Smooth muscle cell (in vitro differentiated cells): ENCODE data around the gene WAS. TPM values are rescaled to one million over a fixed set of nuclear protein-coding genes. Genes with fewer than 3 reads are reported as not detected.

Source experiments
- DNase-seq: peaks from one replicate; lab custom pipeline; 2025; ENCODE audit not compliant: unreplicated experiment; lab: John Stamatoyannopoulos, UW
- H2AFZ ChIP-seq: fragments of 200-600 bp; sonication (generic); 2 replicates; pipeline ENCODE4 v1.6.0; 2016; ENCODE audit warnings: antibody characterized with exemption, low read depth, mild to moderate bottlenecking
- H3F3A ChIP-seq: fragments of 200-600 bp; sonication (generic); 2 replicates; pipeline ENCODE4 v1.6.0; 2017; ENCODE audit warnings: antibody characterized with exemption, low read depth
- H3K27ac ChIP-seq: fragments of 200-600 bp; sonication (generic); 2 replicates; pipeline ENCODE4 v1.5.1; 2016; ENCODE audit warnings: low read depth, mild to moderate bottlenecking
- H3K27me3 ChIP-seq: fragments of 200-600 bp; sonication (generic); 2 replicates; pipeline ENCODE4 v1.6.1; 2016; ENCODE audit warnings: low read depth, mild to moderate bottlenecking
- H3K36me3 ChIP-seq: fragments of 200-600 bp; sonication (generic); 2 replicates; pipeline ENCODE4 v1.5.1; 2016; ENCODE audit warnings: low read depth
- H3K4me1 ChIP-seq: fragments of 200-600 bp; sonication (generic); 2 replicates; pipeline ENCODE4 v1.5.1; 2016; ENCODE audit warnings: low read depth
- H3K4me2 ChIP-seq: fragments of 200-600 bp; sonication (generic); 2 replicates; pipeline ENCODE4 v1.6.0; 2016; ENCODE audit warnings: mild to moderate bottlenecking
- H3K4me3 ChIP-seq: fragments of 200-600 bp; sonication (generic); 2 replicates; pipeline ENCODE4 v1.5.1; 2016; ENCODE audit warnings: mild to moderate bottlenecking
- H3K79me2 ChIP-seq: fragments of 200-600 bp; sonication (generic); 2 replicates; pipeline ENCODE4 v1.6.0; 2016; ENCODE audit warnings: low read depth, mild to moderate bottlenecking
- H3K9ac ChIP-seq: fragments of 200-600 bp; sonication (generic); 2 replicates; pipeline ENCODE4 v1.6.0; 2016; ENCODE audit warnings: low read depth
- H3K9me3 ChIP-seq: fragments of 200-600 bp; sonication (generic); replicated peaks from 2 replicates; pipeline ENCODE4 v1.5.1; 2016; ENCODE audit warnings: low read depth
- H4K20me1 ChIP-seq: fragments of 200-600 bp; sonication (generic); 2 replicates; pipeline ENCODE4 v1.6.0; 2016; ENCODE audit warnings: low read depth
- WGBS: methylation state at CpG from one replicate; pipeline ENCODE4 v1.1.7; 2016; ENCODE audit warnings: low lambda C conversion rate; 5-methylcytosine and 5-hydroxymethylcytosine counted together
- polyA plus RNA-seq: library from polyadenylated mRNA; unstranded; fragments of >200 nt; fragmentation: Nextera tagmentation; extraction: Ambion mirVana; gene quantifications from 2 replicates; pipeline ENCODE4 v1.2.1, GENCODE V29; 2016
- total RNA-seq: library from RNA; depleted of rRNA; stranded (reverse); fragments of >200 nt; gene quantifications from 2 replicates; pipeline ENCODE4 v1.2.3, GENCODE V29; 2014
- TF ChIP-seq, protein P1 (sequence below): fragments of 200-600 bp; sonication (generic); IDR thresholded peaks from 2 replicates; pipeline ENCODE4 v1.5.1; 2017; ENCODE audit warnings: borderline replicate concordance, mild to moderate bottlenecking, antibody characterized with exemption; ENCODE audit not compliant: insufficient read depth, poor library complexity, severe bottlenecking

The WAS gene
- total and polyA plus RNA-seq, 2 experiments from 2014 or later, result 0.24 to 0.54 TPM

DNA sequence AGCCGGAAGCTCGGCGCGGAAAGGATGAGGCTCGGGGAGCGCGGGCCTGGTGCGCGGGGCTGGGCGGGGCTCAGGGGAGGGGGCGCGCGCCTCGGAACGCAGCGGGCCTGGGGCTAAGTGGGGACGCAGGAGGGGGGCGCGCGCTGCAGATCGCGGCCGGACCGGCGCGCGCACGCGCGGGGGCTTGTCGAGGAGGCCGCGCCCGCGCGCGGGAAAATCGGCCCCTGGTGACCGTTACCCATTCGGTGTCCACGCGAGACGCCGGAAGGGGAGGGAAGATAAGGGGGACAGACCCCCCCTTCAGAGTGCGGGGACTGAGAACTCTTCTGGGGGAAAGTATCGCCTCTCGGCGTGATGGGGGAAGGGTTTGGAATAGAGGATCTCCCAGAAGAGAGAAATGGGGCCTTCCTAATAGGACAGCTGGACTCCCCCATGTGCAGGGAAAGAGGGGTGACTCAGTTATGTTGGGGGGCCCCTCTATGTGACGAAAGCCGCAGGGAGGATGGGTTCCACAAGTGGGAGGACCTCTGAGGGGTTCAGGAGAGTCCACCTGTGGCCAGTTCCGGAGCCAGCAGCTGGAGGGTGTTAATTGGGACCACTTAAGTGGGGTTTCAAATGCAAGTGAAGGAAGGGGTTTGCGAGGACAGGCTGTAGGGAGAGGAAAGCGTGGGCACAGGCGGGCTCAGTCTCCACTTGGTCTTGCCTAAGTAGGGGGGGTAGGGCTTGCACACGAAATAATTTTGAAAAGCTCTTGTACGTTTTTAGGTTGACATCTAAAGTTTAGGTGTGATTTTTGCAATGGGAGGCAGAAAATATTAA lies 13.5 kb downstream of the WAS start:
- 50% methylated on average over 18 of the region's 56 CpGs for WGBS
- no peaks in the 10 kb centered on the region for H3K36me3 ChIP-seq
- H2AFZ ChIP-seq, result no peak overlapping the region
- no peaks in the 10 kb centered on the region for H3K4me1 ChIP-seq
- H3F3A ChIP-seq, result no peaks in the 10 kb centered on the region
- no peaks in the 10 kb centered on the region for H4K20me1 ChIP-seq
- peak overlapping the region; percentile 87 for H3K4me2 ChIP-seq
- peak overlapping the region; percentile 39 for H3K9ac ChIP-seq
- DNase-seq, result no peak
- H3K27me3 ChIP-seq, result no peaks in the 10 kb centered on the region
- H3K9me3 ChIP-seq, result no peaks in the 10 kb centered on the region
- H3K27ac ChIP-seq, result no peak overlapping the region
- TF ChIP-seq, protein P1, sequence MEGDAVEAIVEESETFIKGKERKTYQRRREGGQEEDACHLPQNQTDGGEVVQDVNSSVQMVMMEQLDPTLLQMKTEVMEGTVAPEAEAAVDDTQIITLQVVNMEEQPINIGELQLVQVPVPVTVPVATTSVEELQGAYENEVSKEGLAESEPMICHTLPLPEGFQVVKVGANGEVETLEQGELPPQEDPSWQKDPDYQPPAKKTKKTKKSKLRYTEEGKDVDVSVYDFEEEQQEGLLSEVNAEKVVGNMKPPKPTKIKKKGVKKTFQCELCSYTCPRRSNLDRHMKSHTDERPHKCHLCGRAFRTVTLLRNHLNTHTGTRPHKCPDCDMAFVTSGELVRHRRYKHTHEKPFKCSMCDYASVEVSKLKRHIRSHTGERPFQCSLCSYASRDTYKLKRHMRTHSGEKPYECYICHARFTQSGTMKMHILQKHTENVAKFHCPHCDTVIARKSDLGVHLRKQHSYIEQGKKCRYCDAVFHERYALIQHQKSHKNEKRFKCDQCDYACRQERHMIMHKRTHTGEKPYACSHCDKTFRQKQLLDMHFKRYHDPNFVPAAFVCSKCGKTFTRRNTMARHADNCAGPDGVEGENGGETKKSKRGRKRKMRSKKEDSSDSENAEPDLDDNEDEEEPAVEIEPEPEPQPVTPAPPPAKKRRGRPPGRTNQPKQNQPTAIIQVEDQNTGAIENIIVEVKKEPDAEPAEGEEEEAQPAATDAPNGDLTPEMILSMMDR, result no peak
- H3K79me2 ChIP-seq, result no peaks in the 10 kb centered on the region
- H3K4me3 ChIP-seq, result peak overlapping the region; percentile 62

DNA sequence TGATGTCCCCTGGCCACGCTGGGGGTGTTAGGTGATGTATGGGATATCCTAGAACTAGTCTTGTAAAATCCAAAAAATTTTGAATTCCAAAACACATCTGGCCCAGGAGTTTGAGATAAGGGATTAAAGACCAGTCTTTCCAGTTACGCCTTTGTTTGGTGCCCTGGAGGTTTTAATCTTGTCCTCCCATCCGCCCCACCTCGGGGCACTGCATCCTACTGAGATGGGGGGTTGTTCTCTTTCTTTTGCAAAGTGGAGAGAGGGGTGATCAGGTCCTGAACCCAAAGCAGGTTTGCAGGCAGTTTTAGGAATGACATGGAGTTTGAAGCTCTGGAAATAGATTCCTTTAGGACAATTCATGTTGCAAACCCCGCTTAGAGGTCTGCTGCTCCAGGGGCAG lies 14.7 kb downstream of the WAS start:
- DNase-seq, result no peak
- WGBS, result 73% methylated on average over 5 of the region's 5 CpGs
- TF ChIP-seq, protein P1, result no peak
- Histone ChIP-seq H3K4me2 (no peak overlapping the region), H4K20me1 (no peaks in the 10 kb centered on the region), H3F3A (no peaks in the 10 kb centered on the region), H3K79me2 (no peaks in the 10 kb centered on the region), H2AFZ (no peak overlapping the region), H3K36me3 (no peaks in the 10 kb centered on the region), H3K4me3 (no peak overlapping the region), H3K27ac (no peak overlapping the region), H3K27me3 (no peaks in the 10 kb centered on the region), H3K9me3 (no peaks in the 10 kb centered on the region), H3K4me1 (no peaks in the 10 kb centered on the region), H3K9ac (no peak overlapping the region)

DNA sequence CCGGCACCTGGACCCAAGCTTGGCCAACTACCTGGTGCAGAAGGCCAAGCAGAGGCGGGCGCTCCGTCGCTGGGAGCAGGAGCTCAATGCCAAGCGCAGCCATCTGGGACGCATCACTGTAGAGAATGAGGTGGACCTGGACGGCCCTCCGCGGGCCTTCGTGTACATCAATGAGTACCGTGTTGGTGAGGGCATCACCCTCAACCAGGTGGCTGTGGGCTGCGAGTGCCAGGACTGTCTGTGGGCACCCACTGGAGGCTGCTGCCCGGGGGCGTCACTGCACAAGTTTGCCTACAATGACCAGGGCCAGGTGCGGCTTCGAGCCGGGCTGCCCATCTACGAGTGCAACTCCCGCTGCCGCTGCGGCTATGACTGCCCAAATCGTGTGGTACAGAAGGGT lies 16.6 kb downstream of the WAS start:
- H3K9me3 ChIP-seq, result no peaks in the 10 kb centered on the region
- no peaks in the 10 kb centered on the region for H3F3A ChIP-seq
- H3K9ac ChIP-seq, result no peak overlapping the region
- 92% methylated on average over 23 of the region's 23 CpGs for WGBS
- no peak overlapping the region for H3K27ac ChIP-seq
- H3K4me3 ChIP-seq, result no peak overlapping the region
- no peak overlapping the region for H3K4me2 ChIP-seq
- H4K20me1 ChIP-seq, result no peaks in the 10 kb centered on the region
- TF ChIP-seq, protein P1, result no peak
- no peaks in the 10 kb centered on the region for H3K36me3 ChIP-seq
- DNase-seq, result no peak
- H3K27me3 ChIP-seq, result no peaks in the 10 kb centered on the region
- no peaks in the 10 kb centered on the region for H3K79me2 ChIP-seq
- H3K4me1 ChIP-seq, result no peaks in the 10 kb centered on the region
- no peak overlapping the region for H2AFZ ChIP-seq
